GM19238 (cell line): Measurements from ENCODE around the gene SLC26A2.

Experiments
- DNase-seq: peaks from one replicate; pipeline ENCODE4 v3.0.0; 2011; ENCODE audit warnings: low spot score; ENCODE audit not compliant: insufficient read length

SLC26A2 gene

DNA sequence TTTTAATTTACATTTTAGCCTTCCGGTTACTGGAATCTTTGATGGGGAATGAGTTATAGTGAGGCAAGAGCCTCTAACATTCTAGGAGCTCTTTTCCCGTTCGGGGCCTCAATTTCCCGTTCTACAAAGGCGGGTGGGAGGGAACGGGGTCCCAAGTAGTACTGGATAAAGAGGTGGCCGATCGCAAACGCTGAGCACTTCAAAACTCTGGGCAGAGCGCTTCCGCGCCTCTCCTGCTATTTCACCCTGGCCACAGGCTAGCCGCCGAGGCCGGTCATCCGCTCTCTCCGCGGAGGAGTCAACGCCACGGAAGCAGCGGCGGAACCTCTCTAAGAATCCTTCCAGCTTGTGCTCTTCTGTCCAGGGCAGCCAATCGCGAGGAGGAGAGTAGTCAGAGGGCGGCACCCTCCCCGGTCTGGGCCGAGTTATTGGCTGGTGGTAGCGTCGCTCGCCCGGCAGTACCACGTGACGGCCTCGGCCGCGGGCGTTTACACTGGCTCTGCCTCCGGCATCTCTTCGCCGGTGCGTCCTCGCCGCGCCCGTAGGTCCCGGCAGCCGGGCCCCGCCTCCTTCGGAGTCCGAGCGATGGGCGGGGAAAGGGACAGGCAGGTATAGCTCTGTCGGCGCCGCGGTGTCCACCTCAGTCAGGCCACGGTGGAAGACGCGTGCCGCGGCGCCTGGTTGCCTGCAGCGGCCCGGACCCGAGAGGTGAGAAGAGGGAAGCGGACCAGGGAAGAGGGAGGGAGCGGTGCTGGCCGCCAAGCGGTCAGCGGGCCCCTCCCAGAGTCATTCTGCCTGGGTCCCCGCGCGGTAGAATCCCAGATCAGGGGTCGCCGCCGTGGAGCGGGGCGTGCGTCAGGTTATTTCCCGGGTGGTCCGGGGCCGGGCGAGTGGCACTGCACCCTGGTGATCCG is at the start of gene SLC26A2:
Gene SLC26A2, plus strand, starts transcription at position 487 of the 914 bp plus-strand sequence. CDS start 16,895 bp downstream, outside the sequence.
- peak; percentile 95 for DNase-seq

DNA sequence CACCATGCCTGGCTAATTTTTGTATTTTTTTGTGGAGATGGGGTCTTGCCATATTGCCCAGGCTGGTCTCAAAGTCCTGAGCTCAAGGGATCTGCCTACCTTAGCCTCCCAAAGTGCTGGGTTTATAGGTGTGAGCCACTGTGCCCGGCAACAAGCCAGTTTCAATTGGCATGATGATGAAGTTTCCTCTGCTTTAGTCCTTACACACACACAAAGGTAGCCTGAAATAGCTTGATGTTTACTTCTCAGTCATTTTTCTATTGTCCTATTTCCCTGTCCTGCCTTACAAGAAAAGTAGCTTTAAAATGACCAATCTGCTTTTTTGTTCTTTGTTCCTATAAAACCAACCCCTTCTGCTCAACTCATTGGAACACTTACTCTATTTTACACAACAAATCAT is 49.5 kb upstream of the SLC26A2 start:
- DNase-seq = no peak

DNA sequence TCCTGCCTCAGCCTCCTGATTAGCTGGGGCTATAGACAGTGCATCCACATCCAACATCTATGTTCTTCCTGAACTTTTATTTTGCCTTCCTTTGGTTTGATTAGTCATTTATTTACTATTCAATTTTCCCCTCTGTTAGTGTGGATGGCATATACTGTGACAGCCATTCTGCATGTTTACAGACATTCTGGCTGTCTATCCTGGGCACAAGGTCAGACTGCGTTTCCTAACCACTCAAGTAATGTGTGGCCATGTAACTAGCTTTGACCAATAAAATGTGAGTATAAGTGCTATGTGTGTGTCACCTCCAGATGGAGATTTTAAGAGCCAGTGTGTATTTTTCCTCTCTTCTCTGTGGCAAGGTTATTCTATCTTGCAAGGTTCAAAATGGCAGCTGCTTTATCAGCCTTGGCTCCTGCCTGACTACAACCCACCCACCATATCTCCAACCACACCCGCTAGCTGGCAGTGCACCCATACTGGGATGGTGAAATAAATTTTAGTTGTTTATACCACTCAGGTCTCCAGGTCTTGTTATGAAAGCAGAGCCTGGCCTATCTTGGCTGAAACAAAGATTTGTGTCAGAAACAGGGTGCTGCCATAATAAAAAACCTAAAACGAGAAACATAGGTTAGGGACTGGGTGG is 48.2 kb upstream of the SLC26A2 start:
- DNase-seq = no peak

DNA sequence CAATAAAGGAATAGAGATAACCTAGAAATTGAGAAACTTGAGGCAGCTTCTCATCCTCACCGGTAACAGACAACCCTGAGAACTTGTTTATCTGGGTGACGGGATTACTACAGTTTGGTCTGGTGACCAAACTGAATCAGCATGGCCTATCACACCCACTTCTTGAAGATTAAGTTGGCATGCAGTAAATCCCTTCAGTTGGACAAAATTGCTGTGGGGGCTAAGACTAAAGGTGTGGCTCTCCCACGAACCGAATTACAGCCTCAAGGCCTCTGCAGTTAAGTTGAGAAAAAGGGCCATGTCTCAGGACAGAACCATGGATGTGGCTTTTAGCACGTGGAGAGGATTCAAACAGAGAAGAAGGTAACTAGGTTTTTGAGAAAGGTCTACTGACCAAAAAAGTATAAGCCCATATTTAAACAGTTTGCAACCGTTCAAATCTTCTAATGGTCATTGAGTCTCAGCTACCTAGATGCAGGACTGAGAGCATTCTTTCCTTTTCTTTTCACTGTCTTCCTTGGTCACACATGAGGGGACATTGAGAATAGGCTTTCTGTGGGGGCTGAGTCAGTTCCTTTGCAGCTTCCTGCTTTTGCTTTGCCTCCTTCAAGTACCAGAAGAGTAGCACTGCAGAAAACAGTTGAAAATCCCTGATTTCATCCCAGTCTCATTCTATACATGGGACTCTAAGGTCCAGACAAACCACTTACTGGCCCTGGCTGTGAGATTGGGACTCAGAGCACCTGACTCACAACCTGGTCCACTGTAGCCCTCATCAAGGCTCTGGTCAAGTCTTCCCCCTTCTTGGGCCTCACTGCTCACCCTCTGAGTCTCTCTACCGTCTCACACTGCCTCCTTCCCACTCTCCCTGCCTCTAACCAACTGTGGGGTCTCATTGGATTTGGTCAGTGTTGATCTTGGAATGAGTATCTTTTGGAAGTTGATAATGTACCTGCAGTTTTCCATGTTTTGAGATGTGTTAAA is 46.8 kb upstream of the SLC26A2 start:
- no peak for DNase-seq

DNA sequence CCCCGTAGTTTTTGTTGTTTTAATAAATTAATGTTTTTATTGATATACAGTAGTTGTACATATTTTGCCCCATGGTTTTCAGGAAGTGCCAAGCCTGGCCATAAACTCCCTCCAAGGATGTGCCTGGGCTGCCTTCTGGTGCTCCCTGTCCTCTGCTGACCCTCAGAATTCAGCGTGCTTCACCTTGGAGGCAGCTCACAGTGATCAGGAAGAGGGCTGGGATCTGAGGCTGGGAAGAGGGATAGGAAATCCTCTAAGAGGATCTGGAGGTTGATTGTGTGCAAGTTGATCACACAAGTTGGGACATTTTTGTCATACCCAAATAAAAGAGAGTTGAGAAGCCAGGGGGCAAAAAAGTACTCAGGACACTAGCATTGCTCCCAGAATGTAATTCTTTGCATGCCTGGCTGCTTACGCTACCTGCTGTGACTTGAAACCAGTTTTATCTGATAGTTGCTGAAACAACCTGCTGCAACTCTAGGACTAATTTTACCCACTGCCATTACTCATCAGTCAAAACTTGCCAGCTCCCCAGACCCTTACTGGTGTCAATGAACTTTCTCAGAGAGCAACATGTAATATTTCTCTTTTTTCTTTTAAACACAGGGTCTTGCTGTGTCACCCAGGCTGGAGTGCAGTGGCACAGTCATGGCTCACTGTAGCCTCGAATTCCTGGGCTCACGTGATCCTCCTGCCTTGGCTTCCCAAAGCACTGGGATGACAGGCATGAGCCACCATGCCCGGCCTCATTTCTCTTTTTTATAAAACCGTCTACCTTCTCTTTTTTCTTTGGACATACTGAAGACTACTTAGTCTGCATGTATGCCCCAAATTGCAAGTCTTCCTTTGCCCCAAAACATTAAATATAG is 44.9 kb upstream of the SLC26A2 start:
- DNase-seq = no peak

DNA sequence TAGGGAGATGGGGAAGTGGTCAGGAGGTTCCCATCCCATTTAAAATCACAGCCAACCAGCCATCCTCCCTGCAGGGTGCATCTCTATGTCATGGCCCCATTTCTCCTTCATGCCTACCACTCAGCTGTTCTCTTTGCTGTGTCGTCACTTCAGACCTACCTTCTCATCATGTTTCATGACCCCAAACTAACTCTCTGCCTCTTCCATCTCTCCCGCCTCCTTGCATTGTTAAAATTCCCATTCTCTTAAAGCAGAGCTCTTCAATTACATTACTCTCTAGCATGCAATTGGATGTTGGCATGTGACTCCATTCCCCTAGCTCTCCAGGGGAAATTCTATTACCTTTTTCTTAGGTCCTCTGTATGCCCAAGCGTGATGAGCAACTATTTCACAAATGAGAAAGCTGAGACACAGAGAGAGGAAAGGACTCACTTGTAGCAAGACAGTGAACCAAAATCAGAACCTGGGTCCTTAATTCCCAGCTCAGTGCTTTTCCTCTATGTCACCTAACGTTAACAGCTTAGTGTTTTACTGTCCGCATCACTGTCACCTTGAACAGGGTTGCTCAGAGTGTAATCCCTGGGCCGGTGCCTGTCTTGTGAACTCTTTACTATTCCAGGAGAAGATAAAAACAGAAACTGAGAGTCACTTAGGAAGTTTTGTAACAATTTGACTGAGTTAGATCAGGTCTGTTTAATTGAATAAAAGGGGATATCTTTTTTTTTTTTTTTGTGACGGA is 44.1 kb upstream of the SLC26A2 start:
- DNase-seq = no peak

DNA sequence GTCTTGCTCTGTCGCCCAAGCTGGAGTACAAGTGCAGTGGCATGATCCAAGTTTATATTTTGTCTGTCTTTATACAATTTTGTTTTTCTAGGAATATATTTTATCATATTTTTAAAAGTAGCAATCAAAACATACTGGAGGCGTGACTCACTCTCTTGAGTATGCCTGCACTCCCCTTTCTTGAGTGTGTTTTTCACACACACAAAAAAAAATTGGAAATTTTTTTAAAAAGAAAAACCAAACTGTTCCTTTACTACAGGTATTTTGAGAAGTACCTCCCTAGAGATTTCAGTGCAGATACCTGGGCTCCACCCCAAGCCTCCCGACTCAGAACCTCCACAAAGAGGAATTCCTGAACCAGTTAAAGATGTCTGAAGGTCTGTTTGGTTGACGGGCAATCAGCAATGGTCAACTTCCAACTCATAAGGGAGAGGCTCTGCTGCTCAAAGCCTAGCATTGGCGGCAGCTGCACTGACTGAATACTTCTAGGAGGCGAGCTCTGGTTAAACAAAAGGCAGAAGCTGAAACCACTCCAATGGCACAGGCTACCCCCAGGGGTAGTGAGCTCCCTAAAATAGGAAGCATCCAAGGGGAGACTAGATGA is 43.4 kb upstream of the SLC26A2 start:
- DNase-seq = no peak

DNA sequence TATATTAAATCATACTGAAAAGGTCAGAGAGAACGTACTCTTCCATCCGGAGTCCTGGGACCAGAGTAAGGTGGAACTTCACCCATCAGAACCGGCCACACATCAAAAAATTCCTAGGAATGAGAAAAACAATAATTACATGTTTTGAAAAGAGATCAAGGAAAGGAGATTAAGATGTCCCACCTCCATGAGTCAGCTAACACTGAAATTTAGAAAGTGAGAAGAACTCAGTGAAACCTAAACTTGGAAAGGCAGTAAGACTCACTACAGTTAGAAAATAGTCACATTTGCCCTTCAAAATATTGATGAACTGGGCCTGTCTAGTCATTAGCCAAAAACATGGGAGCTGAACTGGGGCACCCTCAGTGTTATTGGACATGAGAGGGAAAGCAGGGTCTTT is 39.0 kb upstream of the SLC26A2 start:
- no peak for DNase-seq

DNA sequence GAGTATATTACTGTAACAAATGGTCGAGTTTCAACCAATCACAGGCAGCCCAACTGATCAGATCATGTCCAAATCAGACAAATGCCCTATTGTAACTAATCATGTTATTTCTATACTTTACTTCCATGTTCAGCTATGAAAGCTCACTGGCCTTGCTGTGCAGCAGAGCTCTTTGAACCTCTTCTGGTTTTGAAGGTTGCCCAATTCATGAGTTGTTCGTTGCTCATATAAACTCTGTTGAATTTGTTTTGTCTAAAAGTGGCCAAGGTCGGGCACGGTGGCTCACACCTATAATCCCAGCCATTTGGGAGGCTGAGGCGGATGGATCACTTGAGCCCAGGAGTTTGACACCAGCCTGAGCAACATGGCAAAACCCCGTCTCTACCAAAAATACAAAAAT is 37.6 kb upstream of the SLC26A2 start:
- DNase-seq = no peak

DNA sequence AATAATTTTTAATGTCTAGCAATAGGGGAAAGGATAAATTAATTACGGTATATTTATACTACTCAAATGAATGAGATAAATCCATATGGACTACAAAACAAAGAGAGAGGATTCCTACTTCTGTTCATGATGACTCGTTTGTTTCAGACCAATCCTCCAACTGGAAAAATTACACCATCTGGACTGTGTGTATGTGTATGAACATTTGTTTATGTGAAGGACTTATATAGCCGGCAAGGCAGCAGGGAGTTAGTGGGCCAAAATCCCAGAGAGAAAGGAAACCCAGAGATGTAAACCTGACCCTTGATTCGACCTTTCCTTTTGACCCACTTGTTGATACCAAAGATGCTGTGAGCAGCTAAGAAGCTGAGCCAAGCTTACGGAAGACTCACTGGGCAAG is 36.1 kb upstream of the SLC26A2 start:
- no peak for DNase-seq

DNA sequence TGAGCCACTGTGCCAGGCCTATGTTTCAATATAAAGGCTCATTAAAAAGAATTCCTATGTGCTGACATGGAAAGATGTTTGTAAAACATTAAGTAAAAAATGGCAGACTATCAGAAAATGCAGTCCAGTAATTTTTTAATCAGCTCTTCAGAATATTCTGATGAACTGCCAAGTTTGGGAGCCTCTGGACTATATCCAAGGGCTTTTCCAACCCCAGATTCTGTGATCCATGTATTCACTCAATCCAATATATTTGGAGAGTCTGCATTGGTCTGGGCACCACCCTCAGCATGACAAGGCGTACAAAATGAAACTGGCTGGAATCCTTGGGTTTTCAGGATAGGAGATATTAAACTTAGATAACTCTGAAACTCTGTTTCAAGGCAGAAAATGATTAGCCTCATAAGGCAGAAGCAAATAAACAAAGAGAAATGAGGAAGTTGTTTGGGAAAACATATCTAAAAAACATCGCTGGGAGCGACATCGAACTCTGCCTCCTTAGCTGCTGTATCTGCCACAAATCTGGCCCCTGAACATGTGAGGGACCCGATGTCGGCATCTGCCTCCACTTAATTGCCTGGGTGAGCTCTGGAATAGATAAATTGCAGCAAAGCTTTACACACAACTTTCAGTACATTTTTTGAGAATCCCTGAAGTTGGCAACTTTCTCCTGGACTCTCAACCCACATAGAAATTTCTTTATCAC is 30.4 kb upstream of the SLC26A2 start:
- no peak for DNase-seq

DNA sequence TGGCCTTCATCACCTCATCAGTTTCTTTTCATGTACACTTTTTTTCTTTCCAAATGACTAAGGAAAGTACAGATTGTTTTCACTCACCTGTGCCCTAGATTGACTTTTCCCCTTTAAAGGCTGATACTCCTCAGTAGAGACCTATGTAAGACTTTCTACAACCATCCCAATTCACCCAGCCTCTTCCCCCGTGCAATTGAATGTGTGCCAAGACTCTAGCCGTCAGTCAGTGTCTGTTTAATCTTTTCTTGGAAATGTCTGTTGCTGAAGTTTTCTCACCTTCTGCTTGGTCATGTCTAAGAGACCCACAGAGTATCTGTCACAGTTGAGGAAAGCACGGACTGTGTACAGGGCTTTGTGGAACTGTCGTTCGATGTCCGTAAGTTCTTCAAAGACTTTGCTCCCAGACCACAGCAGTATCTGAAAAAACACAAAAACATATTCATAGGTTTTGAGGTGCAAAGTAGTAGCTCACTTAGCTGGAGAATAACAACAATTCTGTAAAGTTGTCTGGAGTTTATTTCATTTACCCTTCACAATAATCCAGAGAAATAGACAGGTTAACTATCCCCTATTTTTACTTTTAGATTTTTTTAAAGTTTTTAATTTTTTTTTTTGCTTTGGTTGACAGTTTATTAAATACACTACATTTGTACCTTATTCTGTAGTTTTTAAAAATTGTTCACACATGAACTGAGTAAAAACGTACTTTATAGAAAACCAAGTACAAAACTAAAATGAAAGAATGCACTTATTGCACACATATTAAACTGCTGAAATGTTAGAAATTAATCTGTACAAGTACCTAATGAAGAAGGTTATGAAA is 29.6 kb upstream of the SLC26A2 start:
- DNase-seq = no peak

DNA sequence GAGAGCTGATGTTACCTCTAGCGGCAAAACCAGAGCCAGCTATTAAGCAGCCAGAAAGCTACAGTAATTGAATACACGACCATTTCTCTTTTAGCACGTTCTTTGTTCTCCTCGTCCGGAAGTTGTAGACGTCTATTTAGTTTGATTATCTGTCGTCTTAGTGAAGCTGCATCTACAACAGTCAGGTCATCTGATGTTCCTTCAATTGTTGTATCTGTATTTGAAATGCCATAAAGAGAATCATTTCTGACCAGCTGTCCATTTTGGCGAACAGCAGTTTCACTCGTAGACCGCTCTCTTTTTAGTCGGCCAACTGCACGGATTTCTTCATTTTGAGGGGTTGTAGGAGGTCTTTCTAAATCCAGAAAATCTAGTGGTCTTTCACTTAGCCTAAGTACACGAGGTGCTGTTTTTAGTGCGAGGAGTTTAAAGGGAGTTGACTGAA is 28.5 kb upstream of the SLC26A2 start:
- no peak for DNase-seq

DNA sequence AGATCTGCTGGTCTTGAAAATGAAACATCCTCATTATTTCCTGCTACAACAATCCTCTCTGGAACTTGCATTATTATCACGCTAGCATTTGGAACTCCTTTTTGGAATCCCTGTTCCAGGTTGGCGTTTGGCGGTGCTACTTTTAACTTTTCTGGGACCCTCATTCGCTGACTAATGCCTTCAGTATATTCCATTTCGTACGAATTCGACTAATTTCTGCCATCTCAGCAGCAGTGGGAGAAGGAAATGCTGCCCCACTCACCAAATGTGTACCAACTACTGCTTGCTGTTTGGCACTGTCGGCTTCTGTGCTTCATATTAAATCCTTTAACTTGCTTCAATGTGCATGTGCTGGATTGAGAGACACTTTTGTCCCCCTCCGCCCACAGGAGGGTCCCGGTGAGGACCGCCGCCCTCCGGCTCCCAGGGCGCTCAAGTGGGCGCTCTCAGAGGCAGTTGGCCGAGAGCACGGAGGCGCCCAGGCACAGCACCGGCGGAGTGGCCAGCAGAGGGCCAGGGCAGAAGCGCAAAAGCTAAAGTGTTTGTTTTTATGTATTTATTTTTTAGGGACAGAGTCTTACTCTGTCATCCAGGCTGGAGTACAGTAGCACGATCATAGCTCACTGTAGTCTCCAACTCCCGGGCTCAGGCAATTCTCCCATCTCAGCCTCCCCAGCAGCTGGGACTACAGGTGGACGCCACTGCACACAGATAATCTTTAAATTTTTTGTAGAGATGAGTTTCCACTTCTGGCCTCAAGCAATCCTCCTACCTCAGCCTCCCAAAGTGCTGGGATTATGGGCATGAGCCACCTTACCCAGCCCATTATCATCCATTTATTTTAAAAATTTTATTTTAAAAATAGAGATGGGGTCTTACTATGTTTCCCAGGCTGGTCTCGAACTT is 27.9 kb upstream of the SLC26A2 start:
- no peak for DNase-seq

DNA sequence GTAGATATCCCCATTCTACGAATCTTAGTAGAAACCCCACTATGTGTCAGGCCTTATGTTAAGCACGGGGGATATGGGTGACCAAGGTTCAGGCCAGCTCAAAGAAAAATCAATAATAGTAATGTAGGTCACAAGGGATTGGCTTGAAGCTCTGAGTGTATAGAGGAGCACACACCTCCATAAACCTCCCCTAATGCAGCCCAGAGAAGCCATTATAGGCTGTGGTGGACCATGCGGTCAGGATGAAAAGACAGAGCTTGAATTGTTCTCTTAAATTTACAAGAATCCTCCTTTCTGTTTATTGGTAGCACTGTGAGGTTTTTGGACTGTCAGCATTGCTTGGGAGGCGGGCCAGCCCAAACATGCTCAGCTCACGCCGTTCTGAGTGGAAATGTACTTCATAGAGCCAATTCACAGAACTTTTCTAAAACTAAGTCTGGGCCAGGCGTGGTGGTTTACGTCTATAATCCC is 25.1 kb upstream of the SLC26A2 start:
- DNase-seq = no peak

DNA sequence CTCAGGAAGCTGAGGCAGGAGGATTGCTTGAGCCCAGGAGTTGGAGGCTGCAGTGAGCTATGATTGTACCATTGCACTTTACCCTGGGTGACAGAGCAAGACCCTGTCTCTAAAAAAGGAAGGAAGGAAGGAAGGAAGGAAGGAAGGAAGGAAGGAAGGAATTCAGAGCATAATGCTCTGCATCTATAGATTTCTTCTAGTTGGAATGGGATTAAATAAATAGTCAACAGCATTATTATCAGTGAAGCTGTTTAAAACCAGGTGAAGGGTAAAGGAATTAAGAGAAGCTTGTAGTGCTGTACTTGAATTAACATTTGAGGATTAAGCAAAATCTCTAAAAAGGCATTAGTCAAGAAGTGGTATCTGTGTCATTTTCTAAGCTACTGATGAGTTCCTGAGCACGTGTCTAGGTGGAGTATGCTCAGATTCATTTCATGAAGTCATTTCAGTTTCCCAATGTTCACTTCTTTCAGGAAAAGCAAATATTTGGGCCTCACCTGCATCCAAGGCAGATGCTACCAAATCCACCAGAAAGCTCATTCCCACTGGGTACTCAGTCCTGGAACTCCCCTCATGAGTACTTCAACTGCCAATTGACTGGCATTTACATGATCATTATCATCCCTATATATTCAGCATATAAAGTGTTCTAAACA is 24.4 kb upstream of the SLC26A2 start:
- DNase-seq = no peak
